ENCODE data around the gene SPATA17. TPM values are rescaled to one million over a fixed set of nuclear protein-coding genes. Genes with fewer than 3 reads are reported as not detected.
"Not testable (repeated sequence)": the region's sequence is repeated elsewhere in the genome, so short reads cannot be mapped to it uniquely, and the experiment has no call there.

Gene SPATA17
- total RNA-seq, 1 donor from 2014 or later = 7.2 TPM

DNA sequence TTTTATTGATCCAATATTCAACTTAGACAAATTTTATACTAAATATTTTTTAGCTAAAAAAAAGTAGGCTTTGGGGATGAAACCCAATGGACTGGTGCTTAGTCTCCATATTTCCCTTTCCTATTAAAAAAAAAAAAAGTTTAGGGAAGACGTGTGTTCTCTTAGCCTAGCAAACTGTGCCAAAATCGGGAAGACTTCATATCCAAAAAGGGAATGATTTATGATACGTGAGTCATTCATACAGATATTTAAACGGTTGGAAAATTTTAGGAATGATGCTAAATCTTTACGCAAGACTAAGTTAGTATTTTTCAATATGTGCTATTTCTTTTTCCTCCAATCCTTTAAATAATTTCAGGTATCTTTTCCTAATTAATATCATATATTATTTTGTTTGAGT is 50.7 kb downstream of the SPATA17 start:
- TF ChIP-seq, protein P1, sequence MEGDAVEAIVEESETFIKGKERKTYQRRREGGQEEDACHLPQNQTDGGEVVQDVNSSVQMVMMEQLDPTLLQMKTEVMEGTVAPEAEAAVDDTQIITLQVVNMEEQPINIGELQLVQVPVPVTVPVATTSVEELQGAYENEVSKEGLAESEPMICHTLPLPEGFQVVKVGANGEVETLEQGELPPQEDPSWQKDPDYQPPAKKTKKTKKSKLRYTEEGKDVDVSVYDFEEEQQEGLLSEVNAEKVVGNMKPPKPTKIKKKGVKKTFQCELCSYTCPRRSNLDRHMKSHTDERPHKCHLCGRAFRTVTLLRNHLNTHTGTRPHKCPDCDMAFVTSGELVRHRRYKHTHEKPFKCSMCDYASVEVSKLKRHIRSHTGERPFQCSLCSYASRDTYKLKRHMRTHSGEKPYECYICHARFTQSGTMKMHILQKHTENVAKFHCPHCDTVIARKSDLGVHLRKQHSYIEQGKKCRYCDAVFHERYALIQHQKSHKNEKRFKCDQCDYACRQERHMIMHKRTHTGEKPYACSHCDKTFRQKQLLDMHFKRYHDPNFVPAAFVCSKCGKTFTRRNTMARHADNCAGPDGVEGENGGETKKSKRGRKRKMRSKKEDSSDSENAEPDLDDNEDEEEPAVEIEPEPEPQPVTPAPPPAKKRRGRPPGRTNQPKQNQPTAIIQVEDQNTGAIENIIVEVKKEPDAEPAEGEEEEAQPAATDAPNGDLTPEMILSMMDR (conservative IDR thresholded peaks at IDR 0.05) = no peak
- Mint-ChIP-seq H3K4me3 (no peak overlapping the region), H3K4me1 (ENCODE audit: unreplicated experiment) (no peaks in the 10 kb centered on the region), H3K27me3 (no peaks in the 10 kb centered on the region), H3K9me3 (no peaks in the 10 kb centered on the region), H3K27ac (no peak overlapping the region), H3K36me3 (no peaks in the 10 kb centered on the region)
- no peak for DNase-seq (ENCODE audit: extremely low spot score, unreplicated experiment)

- Mint-ChIP-seq H3K4me3 (no peak overlapping the region), H3K27me3 (no peaks in the 10 kb centered on the region), H3K36me3 (no peaks in the 10 kb centered on the region), H3K27ac (no peak overlapping the region), H3K9me3 (no peaks in the 10 kb centered on the region), H3K4me1 (ENCODE audit: unreplicated experiment) (no peaks in the 10 kb centered on the region)
- no peak for DNase-seq (ENCODE audit: extremely low spot score, unreplicated experiment)
- TF ChIP-seq, protein P1 (conservative IDR thresholded peaks at IDR 0.05) = no peak
Measured at GRCh38 chr1:217687511-217687910, 56.4 kb downstream of the SPATA17 start.

DNA sequence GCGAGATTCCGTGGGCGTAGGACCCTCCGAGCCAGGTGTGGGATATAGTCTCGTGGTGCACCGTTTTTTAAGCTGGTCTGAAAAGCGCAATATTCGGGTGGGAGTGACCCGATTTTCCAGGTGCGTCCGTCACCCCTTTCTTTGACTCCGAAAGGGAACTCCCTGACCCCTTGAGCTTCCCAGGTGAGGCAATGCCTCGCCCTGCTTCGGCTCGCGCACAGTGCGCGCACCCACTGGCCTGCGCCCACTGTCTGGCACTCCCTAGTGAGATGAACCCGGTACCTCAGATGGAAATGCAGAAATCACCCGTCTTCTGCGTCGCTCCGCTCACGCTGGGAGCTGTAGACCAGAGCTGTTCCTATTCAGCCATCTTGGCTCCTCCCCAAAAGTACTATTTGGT is 65.0 kb downstream of the SPATA17 start:
- H3K27me3 Mint-ChIP-seq, H3K27ac Mint-ChIP-seq: not testable (repeated sequence)

GRCh38 chr1:217703326-217703725 is 72.2 kb downstream of the SPATA17 start:
- Mint-ChIP-seq H3K36me3 (peaks cover 3% of the 10 kb centered on the region), H3K27ac (no peak overlapping the region), H3K4me1 (ENCODE audit: unreplicated experiment) (no peaks in the 10 kb centered on the region), H3K27me3 (no peaks in the 10 kb centered on the region), H3K4me3 (no peak overlapping the region), H3K9me3 (peaks cover 4% of the 10 kb centered on the region)
- TF ChIP-seq, protein P1 (conservative IDR thresholded peaks at IDR 0.05) = no peak
- no peak for DNase-seq (ENCODE audit: extremely low spot score, unreplicated experiment)

More for the DNA sequence above, 65.0 kb downstream of the SPATA17 start:
- not testable (repeated sequence) for H3K36me3 Mint-ChIP-seq; DNase-seq (ENCODE audit: extremely low spot score, unreplicated experiment); H3K4me1 Mint-ChIP-seq (ENCODE audit: unreplicated experiment); H3K9me3 Mint-ChIP-seq; H3K4me3 Mint-ChIP-seq

DNA sequence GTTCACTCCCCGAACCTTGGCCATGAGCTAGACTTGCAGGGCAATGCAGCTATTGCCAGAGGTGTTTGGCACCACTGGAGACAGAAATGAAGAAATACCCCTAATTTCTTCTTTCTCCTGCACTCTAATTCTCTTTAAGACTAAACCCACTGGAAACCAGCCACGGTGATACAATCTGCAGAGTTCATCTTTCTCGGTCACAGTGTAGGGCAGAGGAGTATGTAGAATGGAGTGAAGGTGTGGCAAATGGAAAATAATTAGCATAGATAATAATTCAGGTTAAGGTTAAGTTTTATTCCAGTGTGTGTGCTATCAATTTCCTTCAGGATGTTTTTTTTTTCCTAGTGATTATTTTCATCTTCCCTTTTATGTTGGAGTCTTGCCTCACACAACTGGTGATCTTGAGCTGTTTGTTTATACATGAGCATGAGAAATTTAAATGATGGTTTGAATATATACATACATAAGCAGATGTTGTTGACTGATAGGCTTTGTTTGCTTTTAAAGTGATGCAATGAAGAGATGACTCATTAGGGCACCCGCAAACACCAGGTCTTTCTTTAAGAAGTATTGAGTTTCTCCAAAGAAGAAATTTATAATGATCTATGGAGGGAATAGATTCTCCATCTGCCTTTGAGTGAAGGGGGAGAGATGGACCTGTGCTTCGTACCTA is 81.9 kb downstream of the SPATA17 start:
- no peak for DNase-seq (ENCODE audit: extremely low spot score, unreplicated experiment)
- Mint-ChIP-seq H3K27me3 (no peaks in the 10 kb centered on the region), H3K4me1 (ENCODE audit: unreplicated experiment) (peaks cover 3% of the 10 kb centered on the region), H3K36me3 (no peaks in the 10 kb centered on the region), H3K4me3 (no peak overlapping the region), H3K9me3 (peaks cover 3% of the 10 kb centered on the region), H3K27ac (no peak overlapping the region)
- TF ChIP-seq, protein P1 (conservative IDR thresholded peaks at IDR 0.05) = no peak

GRCh38 chr1:217715681-217716080 is 84.5 kb downstream of the SPATA17 start:
- DNase-seq (ENCODE audit: extremely low spot score, unreplicated experiment) = no peak
- H3K9me3 Mint-ChIP-seq = peaks cover 8% of the 10 kb centered on the region
- no peak overlapping the region for H3K4me3 Mint-ChIP-seq
- H3K27me3 Mint-ChIP-seq = no peaks in the 10 kb centered on the region
- H3K4me1 Mint-ChIP-seq (ENCODE audit: unreplicated experiment) = peaks cover 6% of the 10 kb centered on the region
- no peak overlapping the region for H3K27ac Mint-ChIP-seq
- TF ChIP-seq, protein P1 (conservative IDR thresholded peaks at IDR 0.05) = no peak
- no peaks in the 10 kb centered on the region for H3K36me3 Mint-ChIP-seq
